H9 (cell line): Measurements from ENCODE around the gene IGF2BP3. TPM values are rescaled to one million over a fixed set of nuclear protein-coding genes. Genes with fewer than 3 reads are reported as not detected.

ENCODE experiments used
- DNase-seq: peaks from one replicate; pipeline ENCODE4 v3.0.0-alpha.2; 2017
- H2AFZ ChIP-seq: one replicate; pipeline ENCODE4 v1.6.1; 2013; ENCODE audit warnings: mild to moderate bottlenecking, low read length, control low read depth, moderate library complexity
- H2AK5ac ChIP-seq: 2 replicates; pipeline ENCODE4 v1.6.1; 2013; ENCODE audit warnings: low read length, control low read depth, mixed read lengths; ENCODE audit not compliant: insufficient read length
- H2BK120ac ChIP-seq: one replicate; pipeline ENCODE4 v1.6.1; 2013; ENCODE audit warnings: low read depth, mild to moderate bottlenecking, low read length, control low read depth, inconsistent platforms; ENCODE audit not compliant: poor library complexity, severe bottlenecking
- H2BK12ac ChIP-seq: 2 replicates; pipeline ENCODE4 v1.6.1; 2013; ENCODE audit warnings: low read length, control low read depth, mixed read lengths, low read depth; ENCODE audit not compliant: insufficient read length
- H2BK15ac ChIP-seq: 2 replicates; pipeline ENCODE4 v1.6.1; 2013; ENCODE audit warnings: low read depth, low read length, control low read depth
- H2BK20ac ChIP-seq: one replicate; pipeline ENCODE4 v1.6.1; 2013; ENCODE audit warnings: low read depth, mild to moderate bottlenecking, low read length, control low read depth, inconsistent platforms; ENCODE audit not compliant: poor library complexity, severe bottlenecking
- H2BK5ac ChIP-seq: 2 replicates; pipeline ENCODE4 v1.6.1; 2013; ENCODE audit warnings: low read length, control low read depth, mixed read lengths; ENCODE audit not compliant: insufficient read length
- H3K14ac ChIP-seq: 2 replicates; pipeline ENCODE4 v1.6.1; 2013; ENCODE audit warnings: low read length, control low read depth; ENCODE audit not compliant: insufficient read depth
- H3K18ac ChIP-seq: 2 replicates; pipeline ENCODE4 v1.6.1; 2013; ENCODE audit warnings: low read depth, mild to moderate bottlenecking, mixed read lengths, low read length, control low read depth; ENCODE audit not compliant: insufficient read length
- H3K23ac ChIP-seq: 2 replicates; pipeline ENCODE4 v1.6.1; 2013; ENCODE audit warnings: low read length, control low read depth, mixed read lengths, low read depth; ENCODE audit not compliant: insufficient read length
- H3K23me2 ChIP-seq: 2 replicates; pipeline ENCODE4 v1.6.1; 2013; ENCODE audit warnings: low read depth, mild to moderate bottlenecking, mixed read lengths, low read length, control low read depth; ENCODE audit not compliant: insufficient read length, poor library complexity, severe bottlenecking
- H3K27ac ChIP-seq: 2 replicates; pipeline ENCODE4 v1.5.1; 2013; ENCODE audit warnings: low read length, control low read depth, mixed read lengths, low read depth; ENCODE audit not compliant: insufficient read length
- H3K27me3 ChIP-seq: 2 replicates; pipeline ENCODE4 v1.6.1; 2013; ENCODE audit warnings: low read length, control low read depth, inconsistent platforms; ENCODE audit not compliant: insufficient read depth
- H3K4ac ChIP-seq: 2 replicates; pipeline ENCODE4 v1.6.1; 2013; ENCODE audit warnings: low read depth, mild to moderate bottlenecking, control low read depth, inconsistent platforms, low read length, moderate library complexity
- H3K4me1 ChIP-seq: 2 replicates; pipeline ENCODE4 v1.6.1; 2013; ENCODE audit warnings: low read length, control low read depth, inconsistent platforms; ENCODE audit not compliant: insufficient read depth
- H3K4me2 ChIP-seq: 2 replicates; pipeline ENCODE4 v1.6.1; 2013; ENCODE audit warnings: low read length, control low read depth, mixed read lengths; ENCODE audit not compliant: insufficient read length, insufficient read depth
- H3K56ac ChIP-seq: 2 replicates; pipeline ENCODE4 v1.6.1; 2013; ENCODE audit warnings: low read depth, mild to moderate bottlenecking, mixed read lengths, low read length, control low read depth; ENCODE audit not compliant: insufficient read length
- H3K79me1 ChIP-seq: 2 replicates; pipeline ENCODE4 v1.6.1; 2013; ENCODE audit warnings: low read depth, mild to moderate bottlenecking, moderate library complexity, low read length, control low read depth, inconsistent platforms; ENCODE audit not compliant: insufficient read depth, poor library complexity, severe bottlenecking
- H3K79me2 ChIP-seq: 2 replicates; pipeline ENCODE4 v1.6.1; 2013; ENCODE audit warnings: low read length, control low read depth, inconsistent platforms; ENCODE audit not compliant: insufficient read depth
- H3K9ac ChIP-seq: 2 replicates; pipeline ENCODE4 v1.6.1; 2013; ENCODE audit warnings: low read length, control low read depth, mixed read lengths; ENCODE audit not compliant: insufficient read length; ENCODE audit errors: extremely low read depth
- H3K9me3 ChIP-seq: one replicate; pipeline ENCODE4 v1.6.1; 2013; ENCODE audit warnings: low read depth, low read length, inconsistent platforms; ENCODE audit not compliant: control insufficient read depth
- H3T11ph ChIP-seq: one replicate; pipeline ENCODE4 v1.6.1; 2013; ENCODE audit warnings: mild to moderate bottlenecking, low read length, control low read depth, inconsistent platforms
- H4K20me1 ChIP-seq: one replicate; pipeline ENCODE4 v1.6.1; 2013; ENCODE audit not compliant: control insufficient read depth, insufficient read length, insufficient read depth
- H4K5ac ChIP-seq: 2 replicates; pipeline ENCODE4 v1.6.1; 2013; ENCODE audit warnings: low read depth, mild to moderate bottlenecking, mixed read lengths, low read length, control low read depth; ENCODE audit not compliant: insufficient read length
- H4K8ac ChIP-seq: replicated peaks from 2 replicates; pipeline ENCODE4 v1.6.1; 2013; ENCODE audit warnings: low read length, control low read depth, mixed read lengths, low read depth; ENCODE audit not compliant: insufficient read length
- H4K91ac ChIP-seq: 2 replicates; pipeline ENCODE4 v1.6.1; 2013; ENCODE audit warnings: low read depth, mild to moderate bottlenecking, moderate library complexity, mixed read lengths, low read length, control low read depth; ENCODE audit not compliant: insufficient read length
- H3K27ac Mint-ChIP-seq, 3 experiments: 2 replicates in 2 of 3; 3 replicates in 1 of 3; pipeline ENCODE4 v1.8.0; 2020 to 2021; ENCODE audit warnings: mixed read lengths in 3 of 3, mild to moderate bottlenecking in 1 of 3, moderate library complexity in 1 of 3
- H3K27me3 Mint-ChIP-seq: 2 replicates; pipeline ENCODE4 v1.8.0; 2021; ENCODE audit warnings: low read depth, mild to moderate bottlenecking, moderate library complexity, mixed read lengths
- H3K36me3 Mint-ChIP-seq, 3 experiments: 2 replicates in 2 of 3; 3 replicates in 1 of 3; pipeline ENCODE4 v1.8.0; 2020 to 2021; ENCODE audit warnings: low read depth in 3 of 3, mixed read lengths in 3 of 3; ENCODE audit not compliant: insufficient read depth in 1 of 3
- H3K4me1 Mint-ChIP-seq, 2 experiments: 2 replicates each; pipeline ENCODE4 v1.8.0; 2020; ENCODE audit warnings: mixed read lengths in 2 of 2
- H3K4me3 Mint-ChIP-seq, 2 experiments: 2 replicates in 1 of 2; 3 replicates in 1 of 2; pipeline ENCODE4 v1.8.0; 2020 to 2021; ENCODE audit warnings: mild to moderate bottlenecking in 2 of 2, mixed read lengths in 2 of 2, moderate library complexity in 1 of 2
- H3K9me3 Mint-ChIP-seq, 2 experiments: 2 replicates in 1 of 2; 3 replicates in 1 of 2; pipeline ENCODE4 v1.8.0; 2020; ENCODE audit warnings: mild to moderate bottlenecking in 2 of 2, mixed read lengths in 2 of 2, moderate library complexity in 1 of 2
- CTCF ChIP-seq: fragments of 200-600 bp; sonication (generic); conservative IDR thresholded peaks from 3 replicates; pipeline ENCODE4 v1.8.0; 2021; ENCODE audit warnings: antibody characterized with exemption, mild to moderate bottlenecking
- WGBS: extraction: QIAGEN DNeasy Blood & Tissue Kit; methylation state at CpG from one replicate; pipeline ENCODE4 v1.1.7; 2013; ENCODE audit warnings: missing lambda C conversion rate, low lambda C conversion rate, mixed read lengths; ENCODE audit not compliant: insufficient read length; ENCODE audit errors: extremely low coverage; 5-methylcytosine and 5-hydroxymethylcytosine counted together
- total RNA-seq: library from RNA; stranded (reverse); gene quantifications from 2 replicates; pipeline ENCODE4 v1.2.1, GENCODE V29; 2021

IGF2BP3 gene
- total RNA-seq, 1 experiment from 2014 or later: 197 TPM

- H4K91ac ChIP-seq: no peak overlapping the region
- H3K36me3 Mint-ChIP-seq: no peaks in the 10 kb centered on the region
- no peak overlapping the region for H2BK20ac ChIP-seq
- no peak overlapping the region for H3K27ac Mint-ChIP-seq
- H3K23ac ChIP-seq: no peak overlapping the region
- H2BK12ac ChIP-seq: no peak overlapping the region
- H3K14ac ChIP-seq: no peak overlapping the region
- no peaks in the 10 kb centered on the region for H3K4me1 ChIP-seq
- H3K9me3 ChIP-seq: no peaks in the 10 kb centered on the region
- no peak overlapping the region for H3T11ph ChIP-seq
- H3K23me2 ChIP-seq: no peaks in the 10 kb centered on the region
- no peak overlapping the region for H2BK5ac ChIP-seq
- no peak overlapping the region for H3K9ac ChIP-seq
- no peaks in the 10 kb centered on the region for H3K9me3 Mint-ChIP-seq
- no peaks in the 10 kb centered on the region for H3K27me3 ChIP-seq
- H2BK120ac ChIP-seq: no peak overlapping the region
- DNase-seq: peak; percentile 66
- H3K4ac ChIP-seq: no peak overlapping the region
- no peak overlapping the region for H2AFZ ChIP-seq
- H3K79me1 ChIP-seq: no peaks in the 10 kb centered on the region
- H3K27me3 Mint-ChIP-seq: peaks cover 4% of the 10 kb centered on the region
- no peak overlapping the region for H4K8ac ChIP-seq
- H3K56ac ChIP-seq: no peak overlapping the region
- TF ChIP-seq CTCF: peak; percentile 58
- no CpG with 5 or more reads among the region's 5 CpGs for WGBS
- H2BK15ac ChIP-seq: no peak overlapping the region
- H3K27ac ChIP-seq: no peak overlapping the region
- no peak overlapping the region for H3K4me3 Mint-ChIP-seq
- no peak overlapping the region for H2AK5ac ChIP-seq
- H4K5ac ChIP-seq: no peak overlapping the region
- no peak overlapping the region for H3K4me2 ChIP-seq
- H3K4me1 Mint-ChIP-seq: peaks cover 6 to 8% of the 10 kb centered on the region in 2 experiments
- no peaks in the 10 kb centered on the region for H4K20me1 ChIP-seq
- no peak overlapping the region for H3K18ac ChIP-seq
- H3K79me2 ChIP-seq: no peaks in the 10 kb centered on the region
Measured at GRCh38 chr7:23276376-23276775, 193.9 kb downstream of the IGF2BP3 start.
